CD14-positive monocyte (primary cell): ENCODE measurements around the gene DNAAF6. TPM values are rescaled to one million over a fixed set of nuclear protein-coding genes. Genes with fewer than 3 reads are reported as not detected.

Source experiments
- DNase-seq, 3 donors: peaks; one replicate each; pipeline ENCODE4 v3.0.0-alpha.2; 2011 to 2022
- H2AFZ ChIP-seq: 2 replicates; pipeline ENCODE4 v1.6.0; 2012; ENCODE audit warnings: mild to moderate bottlenecking, low read depth, low read length, inconsistent platforms; ENCODE audit not compliant: insufficient read depth, poor library complexity, severe bottlenecking
- H3K27ac ChIP-seq, 2 donors: 1 replicate in 1 of 2; 2 replicates in 1 of 2; pipeline ENCODE4 v1.5.1; 2012 to 2013; ENCODE audit warnings: low read length in 2 of 2, control low read depth in 1 of 2, inconsistent platforms in 1 of 2, low read depth in 1 of 2, mild to moderate bottlenecking in 1 of 2
- H3K27me3 ChIP-seq, 2 donors: one replicate each; pipeline versions ENCODE4 v1.6.0 to v1.6.1; 2011 to 2013; ENCODE audit warnings: low read length in 2 of 2; ENCODE audit not compliant: control insufficient read depth in 2 of 2, insufficient read depth in 2 of 2
- H3K36me3 ChIP-seq, 2 donors: replicated peaks in 1 of 2; 1 replicate in 1 of 2; 2 replicates in 1 of 2; pipeline versions ENCODE4 v1.5.1 to v1.6.1; 2012 to 2013; ENCODE audit warnings: low read length in 2 of 2, control low read depth in 1 of 2, inconsistent platforms in 1 of 2, mild to moderate bottlenecking in 1 of 2; ENCODE audit not compliant: insufficient read depth in 2 of 2, control insufficient read depth in 1 of 2
- H3K4me1 ChIP-seq, 2 donors: 1 replicate in 1 of 2; 2 replicates in 1 of 2; pipeline versions ENCODE4 v1.5.1 to v1.6.1; 2012 to 2013; ENCODE audit warnings: low read length in 2 of 2, control low read depth in 1 of 2, inconsistent platforms in 1 of 2, mild to moderate bottlenecking in 1 of 2, moderate library complexity in 1 of 2; ENCODE audit not compliant: insufficient read depth in 2 of 2, control insufficient read depth in 1 of 2
- H3K4me2 ChIP-seq: replicated peaks from 2 replicates; pipeline ENCODE3; 2012; ENCODE audit warnings: low read length, moderate library complexity, mild to moderate bottlenecking; ENCODE audit not compliant: poor library complexity, severe bottlenecking; ENCODE audit errors: extremely low read depth
- H3K4me3 ChIP-seq, 3 experiments: fragments of 200-600 bp in 1 of 3; sonication (generic) in 1 of 3; replicated peaks in 1 of 3; 1 replicate in 2 of 3; 2 replicates in 1 of 3; pipeline ENCODE4 v1.5.1; 2011 to 2013; ENCODE audit warnings: low read length in 3 of 3, mild to moderate bottlenecking in 3 of 3, control low read depth in 2 of 3, low read depth in 2 of 3, inconsistent platforms in 1 of 3, moderate library complexity in 1 of 3
- H3K79me2 ChIP-seq: 2 replicates; pipeline ENCODE4 v1.6.0; 2012; ENCODE audit warnings: mild to moderate bottlenecking, control low read depth, inconsistent platforms, low read length, moderate library complexity; ENCODE audit not compliant: insufficient read depth
- H3K9ac ChIP-seq: 2 replicates; pipeline ENCODE4 v1.6.0; 2017; ENCODE audit warnings: low read length, mild to moderate bottlenecking; ENCODE audit not compliant: insufficient read depth, poor library complexity, severe bottlenecking
- H3K9me3 ChIP-seq, 2 donors: replicated peaks in 1 of 2; 1 replicate in 1 of 2; 2 replicates in 1 of 2; pipeline versions ENCODE4 v1.5.1 to v1.6.1; 2012 to 2013; ENCODE audit warnings: low read length in 2 of 2, control low read depth in 1 of 2; ENCODE audit not compliant: control insufficient read depth in 1 of 2, insufficient read depth in 1 of 2
- H4K20me1 ChIP-seq: 2 replicates; pipeline ENCODE4 v1.6.0; 2012; ENCODE audit warnings: mild to moderate bottlenecking, low read length, control low read depth, moderate library complexity; ENCODE audit not compliant: insufficient read depth
- H3K27ac Mint-ChIP-seq, 7 donors: one replicate each; pipeline ENCODE4 v1.8.0; 2020; ENCODE audit warnings: mild to moderate bottlenecking in 7 of 7, mixed read lengths in 7 of 7, moderate library complexity in 6 of 7, inconsistent platforms in 2 of 7
- H3K27me3 Mint-ChIP-seq, 3 donors: one replicate each; pipeline ENCODE4 v1.8.0; 2021 to 2022; ENCODE audit warnings: low read depth in 3 of 3, mild to moderate bottlenecking in 3 of 3, mixed read lengths in 3 of 3, moderate library complexity in 3 of 3, inconsistent platforms in 1 of 3
- H3K36me3 Mint-ChIP-seq, 2 donors: one replicate each; pipeline ENCODE4 v1.8.0; 2020; ENCODE audit warnings: mixed read lengths in 2 of 2, inconsistent platforms in 1 of 2, mild to moderate bottlenecking in 1 of 2
- H3K4me1 Mint-ChIP-seq: one replicate; pipeline ENCODE4 v1.8.0; 2020; ENCODE audit warnings: mild to moderate bottlenecking, mixed read lengths
- H3K4me3 Mint-ChIP-seq, 2 donors: one replicate each; pipeline ENCODE4 v1.8.0; 2020; ENCODE audit warnings: mild to moderate bottlenecking in 2 of 2, mixed read lengths in 2 of 2, moderate library complexity in 1 of 2
- H3K9me3 Mint-ChIP-seq, 7 donors: one replicate each; pipeline ENCODE4 v1.8.0; 2020 to 2022; ENCODE audit warnings: mixed read lengths in 7 of 7, mild to moderate bottlenecking in 6 of 7, moderate library complexity in 6 of 7, inconsistent platforms in 2 of 7
- CTCF ChIP-seq: fragments of 200-600 bp; IDR thresholded peaks from one replicate; pipeline ENCODE4 v1.8.0; 2022; ENCODE audit warnings: antibody characterized with exemption, mild to moderate bottlenecking
- WGBS: methylation state at CpG from one replicate; pipeline ENCODE4 v1.1.5; 2013; ENCODE audit warnings: missing lambda C conversion rate; ENCODE audit not compliant: insufficient coverage; 5-methylcytosine and 5-hydroxymethylcytosine counted together
- intact Hi-C, 2 donors: fragments of 100-400 bp; cut with micrococcal nuclease; formaldehyde crosslinking; loops; one replicate each; pipeline versions ENCODE4 v1.15.0 to v1.15.1; 2023
- polyA plus RNA-seq, 3 donors: library from polyadenylated mRNA; depleted of rRNA in 1 of 3; unstranded in 2 of 3; stranded (reverse) in 1 of 3; fragments of 300-500 nt in 2 of 3; fragments of >200 nt in 1 of 3; fragmentation: Illumina TruSeq in 2 of 3; gene quantifications; 1 replicate in 2 of 3; 2 replicates in 1 of 3; pipeline ENCODE4 v1.2.3, GENCODE V29; 2012 to 2021
- small RNA-seq: library from RNA; depleted of rRNA; stranded (forward); fragments of <200 nt; gene quantifications from one replicate; pipeline ENCODE3, GENCODE V24; 2012; ENCODE audit warnings: low read depth; ENCODE audit not compliant: insufficient read length

Gene DNAAF6
- polyA plus RNA-seq, 3 donors, result not detected

GRCh38 chrX:107290019-107290418 lies 83.6 kb downstream of the DNAAF6 start:
- Histone ChIP-seq H2AFZ (no peak overlapping the region), H3K4me3 (no peak overlapping the region), H4K20me1 (no peaks in the 10 kb centered on the region), H3K4me1 (no peaks in the 10 kb centered on the region), H3K27me3 (no peaks in the 10 kb centered on the region), H3K27ac (no peak overlapping the region), H3K4me2 (no peak overlapping the region), H3K9me3 (no peaks in the 10 kb centered on the region), H3K79me2 (no peaks in the 10 kb centered on the region), H3K36me3 (no peaks in the 10 kb centered on the region), H3K9ac (no peak overlapping the region)
- no peak for TF ChIP-seq CTCF
- H3K9me3 Mint-ChIP-seq, result peaks cover 0 to 6% (median 0%) of the 10 kb centered on the region in 7 donors
- intact Hi-C loops, result no loop called here
- DNase-seq, result no peak
- no peaks in the 10 kb centered on the region for H3K4me1 Mint-ChIP-seq
- H3K27ac Mint-ChIP-seq, result no peak overlapping the region
- H3K4me3 Mint-ChIP-seq, result no peak overlapping the region
- H3K36me3 Mint-ChIP-seq, result no peaks in the 10 kb centered on the region
- peaks cover 0 to 6% (median 2%) of the 10 kb centered on the region in 3 donors for H3K27me3 Mint-ChIP-seq
- 86% methylated on average over 2 of the region's 2 CpGs for WGBS

- no peaks in the 10 kb centered on the region for H3K36me3 ChIP-seq
- no peak overlapping the region for H3K4me2 ChIP-seq
- no peak for TF ChIP-seq CTCF
- H3K36me3 Mint-ChIP-seq, result no peaks in the 10 kb centered on the region
- no peaks in the 10 kb centered on the region for H3K4me1 Mint-ChIP-seq
- H3K9me3 Mint-ChIP-seq, result peaks cover 0 to 2% (median 0%) of the 10 kb centered on the region in 7 donors
- intact Hi-C loops, result no loop called here
- no peaks in the 10 kb centered on the region for H3K79me2 ChIP-seq
- no peak overlapping the region for H2AFZ ChIP-seq
- H4K20me1 ChIP-seq, result no peaks in the 10 kb centered on the region
- peaks cover 1 to 3% (median 2%) of the 10 kb centered on the region in 3 donors for H3K27me3 Mint-ChIP-seq
- H3K4me3 Mint-ChIP-seq, result no peak overlapping the region
- H3K9ac ChIP-seq, result no peak overlapping the region
- H3K4me3 ChIP-seq, result no peak overlapping the region
- WGBS, result 80% methylated on average over 1 of the region's 2 CpGs
- H3K27ac ChIP-seq, result no peak overlapping the region
- H3K27ac Mint-ChIP-seq, result no peak overlapping the region
- H3K4me1 ChIP-seq, result no peaks in the 10 kb centered on the region
- H3K27me3 ChIP-seq, result no peaks in the 10 kb centered on the region
- DNase-seq, result no peak
- H3K9me3 ChIP-seq, result no peaks in the 10 kb centered on the region
Measured at GRCh38 chrX:107293056-107293455, 86.6 kb downstream of the DNAAF6 start.

Small RNAs within 50 kb of the gene (small RNA-seq; reads per million reads assigned to genes)
- gene RF00019, result not detected

Other genes starting within 250 kb of the DNAAF6 start
- under 1 TPM; 0.06 to 0.23 (median 0.10) TPM for gene MORC4, start 206.4 kb upstream of the DNAAF6 start, polyA plus RNA-seq
- 1 to 10 TPM; 3.9 to 9.5 (median 8.6) TPM for gene RBM41, start 87.8 kb upstream of the DNAAF6 start, polyA plus RNA-seq
- under 1 TPM in 1 of 3 donors, not detected in 2; 0.09 TPM for gene NUP62CL, start 178 bp upstream of the DNAAF6 start, polyA plus RNA-seq
- gene FRMPD3, start 243.0 kb downstream of the DNAAF6 start, polyA plus RNA-seq, result not detected